ENCODE data around the gene TRIP13. TPM values are rescaled to one million over a fixed set of nuclear protein-coding genes. Genes with fewer than 3 reads are reported as not detected.

TRIP13 gene
- total and polyA plus RNA-seq, 3 donors from 2014 or later, result 34.3 to 71.6 (median 49.1) TPM

DNA sequence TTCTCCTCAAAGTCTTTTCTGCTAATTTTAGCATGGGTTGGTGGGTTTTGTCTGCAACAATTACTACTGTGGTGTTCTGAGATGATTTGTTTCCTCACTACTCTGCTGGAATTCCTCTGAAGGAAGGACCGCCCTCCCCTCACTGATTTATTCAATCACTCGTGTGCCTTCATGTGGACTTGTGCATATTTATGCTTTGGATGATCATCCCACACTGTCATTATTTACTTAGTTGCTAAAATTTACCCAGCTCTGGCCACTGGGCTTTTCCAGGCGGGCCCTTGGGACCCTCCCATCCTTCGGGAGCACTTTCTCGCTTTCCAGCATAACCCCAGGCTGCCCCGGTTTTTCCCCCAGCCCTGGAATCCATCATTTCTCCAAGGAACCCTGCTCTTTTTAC, 74.3 kb downstream of the TRIP13 start:
- Histone ChIP-seq H3K9me3 (no peaks in the 10 kb centered on the region), H3K4me1 (peaks cover 7% of the 10 kb centered on the region), H3K36me3 (ENCODE audit: low read depth, missing control alignments) (no peaks in the 10 kb centered on the region), H3K4me3 (no peak overlapping the region), H3K27me3 (no peaks in the 10 kb centered on the region), H3K27ac (no peak overlapping the region)
- 90 to 96% methylated on average over 6 of the region's 6 CpGs for WGBS, 2 donors
- no peak for DNase-seq
- intact Hi-C loops (cut with DNase I; ENCODE audit: low total_unique reads), result no loop called here
- TF ChIP-seq POLR2A (IDR thresholded peaks at IDR 0.05), result no peak
- TF ChIP-seq, protein P1, sequence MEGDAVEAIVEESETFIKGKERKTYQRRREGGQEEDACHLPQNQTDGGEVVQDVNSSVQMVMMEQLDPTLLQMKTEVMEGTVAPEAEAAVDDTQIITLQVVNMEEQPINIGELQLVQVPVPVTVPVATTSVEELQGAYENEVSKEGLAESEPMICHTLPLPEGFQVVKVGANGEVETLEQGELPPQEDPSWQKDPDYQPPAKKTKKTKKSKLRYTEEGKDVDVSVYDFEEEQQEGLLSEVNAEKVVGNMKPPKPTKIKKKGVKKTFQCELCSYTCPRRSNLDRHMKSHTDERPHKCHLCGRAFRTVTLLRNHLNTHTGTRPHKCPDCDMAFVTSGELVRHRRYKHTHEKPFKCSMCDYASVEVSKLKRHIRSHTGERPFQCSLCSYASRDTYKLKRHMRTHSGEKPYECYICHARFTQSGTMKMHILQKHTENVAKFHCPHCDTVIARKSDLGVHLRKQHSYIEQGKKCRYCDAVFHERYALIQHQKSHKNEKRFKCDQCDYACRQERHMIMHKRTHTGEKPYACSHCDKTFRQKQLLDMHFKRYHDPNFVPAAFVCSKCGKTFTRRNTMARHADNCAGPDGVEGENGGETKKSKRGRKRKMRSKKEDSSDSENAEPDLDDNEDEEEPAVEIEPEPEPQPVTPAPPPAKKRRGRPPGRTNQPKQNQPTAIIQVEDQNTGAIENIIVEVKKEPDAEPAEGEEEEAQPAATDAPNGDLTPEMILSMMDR (IDR thresholded peaks at IDR 0.05), result no peak

Other genes starting within 250 kb of the TRIP13 start
- gene TPPP, start 199.5 kb upstream of the TRIP13 start, total RNA-seq, result 1 to 10 TPM; 2.9 to 5.7 TPM
- gene TPPP, start 199.5 kb upstream of the TRIP13 start, polyA plus RNA-seq (ENCODE audit: insufficient read depth, low read depth, low replicate concordance), result 3.8 TPM
- 1 to 10 TPM; 3.0 to 9.0 TPM for gene ZDHHC11B, start 108.2 kb upstream of the TRIP13 start, total RNA-seq
- gene ZDHHC11B, start 108.2 kb upstream of the TRIP13 start, polyA plus RNA-seq (ENCODE audit: insufficient read depth, low read depth, low replicate concordance), result 4.6 TPM
- 10 to 100 TPM; 37.2 to 39.7 TPM for gene ZDHHC11, start 41.9 kb upstream of the TRIP13 start, total RNA-seq
- 22.9 TPM for gene ZDHHC11, start 41.9 kb upstream of the TRIP13 start, polyA plus RNA-seq (ENCODE audit: insufficient read depth, low read depth, low replicate concordance)
- 100 to 1,000 TPM in 1 of 2 donors, 10 to 100 TPM in 1; 68.6 to 101 TPM for gene BRD9, start 83 bp upstream of the TRIP13 start, total RNA-seq
- 51.5 TPM for gene BRD9, start 83 bp upstream of the TRIP13 start, polyA plus RNA-seq (ENCODE audit: insufficient read depth, low read depth, low replicate concordance)
- gene NKD2, start 115.9 kb downstream of the TRIP13 start, total RNA-seq, result 10 to 100 TPM; 31.6 to 42.1 TPM
- 16.5 TPM for gene NKD2, start 115.9 kb downstream of the TRIP13 start, polyA plus RNA-seq (ENCODE audit: insufficient read depth, low read depth, low replicate concordance)
- 100 to 1,000 TPM; 168 to 212 TPM for gene SLC12A7, start 219.2 kb downstream of the TRIP13 start, total RNA-seq
- 73.2 TPM for gene SLC12A7, start 219.2 kb downstream of the TRIP13 start, polyA plus RNA-seq (ENCODE audit: insufficient read depth, low read depth, low replicate concordance)

Measured in testis (tissue), 3 donors.